Common myeloid progenitor, CD34-positive (primary cell): ENCODE measurements around the gene DUSP9.

Experiments used
- CTCF ChIA-PET: fragments of 350-600 bp; sonication (Branson Sonifier 250); formaldehyde crosslinking; loops from one replicate; lab custom pipeline; 2021; ENCODE audit warnings: antibody characterized with exemption; lab: Charles Lee
- POLR2A ChIA-PET: fragments of 350-600 bp; sonication (Branson Sonifier 250); formaldehyde crosslinking; loops from one replicate; lab custom pipeline; 2021; ENCODE audit warnings: antibody characterized with exemption; lab: Charles Lee
- DNase-seq, 3 donors: peaks; one replicate each; pipeline versions ENCODE4 v3.0.0 to v3.0.0-alpha.2; 2013
- H3K27ac ChIP-seq, 2 experiments: 1 replicate in 1 of 2; 2 replicates in 1 of 2; pipeline ENCODE4 v1.7.0; 2013; ENCODE audit warnings: inconsistent platforms in 2 of 2, low read length in 2 of 2, mild to moderate bottlenecking in 2 of 2, low read depth in 1 of 2, moderate library complexity in 1 of 2; ENCODE audit not compliant: severe bottlenecking in 2 of 2, insufficient read depth in 1 of 2, poor library complexity in 1 of 2
- H3K27me3 ChIP-seq, 5 experiments: replicated peaks in 2 of 5; 1 replicate in 3 of 5; 2 replicates in 2 of 5; pipeline versions ENCODE4 v1.6.1 to v1.7.0; 2013; ENCODE audit warnings: low read length in 4 of 5, mild to moderate bottlenecking in 2 of 5, moderate library complexity in 2 of 5, inconsistent platforms in 1 of 5; ENCODE audit not compliant: insufficient read depth in 5 of 5, control insufficient read depth in 4 of 5
- H3K36me3 ChIP-seq, 4 experiments: 1 replicate in 2 of 4; 2 replicates in 2 of 4; pipeline versions ENCODE4 v1.6.1 to v1.7.0; 2013; ENCODE audit warnings: low read length in 3 of 4, control low read depth in 1 of 4, mild to moderate bottlenecking in 1 of 4; ENCODE audit not compliant: control insufficient read depth in 4 of 4, insufficient read depth in 4 of 4
- H3K4me1 ChIP-seq, 4 experiments: 1 replicate in 3 of 4; 2 replicates in 1 of 4; pipeline versions ENCODE4 v1.6.1 to v1.7.1; 2013; ENCODE audit warnings: low read length in 3 of 4, mild to moderate bottlenecking in 3 of 4, control low read depth in 1 of 4, inconsistent platforms in 1 of 4, moderate library complexity in 1 of 4; ENCODE audit not compliant: control insufficient read depth in 4 of 4, insufficient read depth in 4 of 4; ENCODE audit errors: control extremely low read depth in 1 of 4
- H3K4me3 ChIP-seq, 7 experiments: 1 replicate in 4 of 7; 2 replicates in 3 of 7; pipeline versions ENCODE4 v1.5.1 to v1.7.0; 2013; ENCODE audit warnings: mild to moderate bottlenecking in 7 of 7, low read length in 6 of 7, moderate library complexity in 6 of 7, inconsistent platforms in 2 of 7, low read depth in 2 of 7, control low read depth in 1 of 7; ENCODE audit not compliant: insufficient read depth in 4 of 7, control insufficient read depth in 1 of 7; ENCODE audit errors: extremely low read depth in 1 of 7
- H3K9me3 ChIP-seq, 5 experiments: 1 replicate in 4 of 5; 2 replicates in 1 of 5; pipeline versions ENCODE4 v1.6.1 to v1.7.1; 2013; ENCODE audit warnings: low read length in 4 of 5, mild to moderate bottlenecking in 2 of 5, inconsistent platforms in 1 of 5, low read depth in 1 of 5, moderate library complexity in 1 of 5; ENCODE audit not compliant: control insufficient read depth in 4 of 5, insufficient read depth in 2 of 5; ENCODE audit errors: control extremely low read depth in 1 of 5
- WGBS: methylation state at CpG from one replicate; pipeline ENCODE4 v1.1.5; 2013; ENCODE audit not compliant: insufficient coverage; 5-methylcytosine and 5-hydroxymethylcytosine counted together

The DUSP9 gene

GRCh38 chrX:153631907-153632594, 15.0 kb upstream of the DUSP9 start:
- 95% methylated on average over 15 of the region's 19 CpGs for WGBS
- Histone ChIP-seq H3K36me3 (no peaks in the 10 kb centered on the region), H3K9me3 (peaks cover 0 to 8% (median 2%) of the 10 kb centered on the region in 5 experiments)

GRCh38 chrX:153632595-153632946, 14.4 kb upstream of the DUSP9 start:
- Histone ChIP-seq H3K27me3 (peaks cover 0 to 15% (median 0%) of the 10 kb centered on the region in 5 experiments), H3K4me1 (peaks cover 0 to 7% (median 3%) of the 10 kb centered on the region in 4 experiments), H3K27ac (no peak overlapping the region), H3K4me3 (no peak overlapping the region), H3K36me3 (no peaks in the 10 kb centered on the region), H3K9me3 (peaks cover 0 to 8% (median 2%) of the 10 kb centered on the region in 5 experiments)
- ChIA-PET CTCF (interaction anchor here (1.3 to 3.4 kb wide), 2 partner anchors 8 to 12 kb away, joined by 5 to 18 read pairs; no protein-coding TSS in a partner anchor), POLR2A (no interaction called here)
- 88% methylated on average over 7 of the region's 7 CpGs for WGBS
- DNase-seq, result no peak

More at GRCh38 chrX:153631907-153632594, 15.0 kb upstream of the DUSP9 start:
- Histone ChIP-seq H3K27me3 (peaks cover 0 to 15% (median 0%) of the 10 kb centered on the region in 5 experiments), H3K4me3 (no peak overlapping the region), H3K27ac (no peak overlapping the region), H3K4me1 (peaks cover 0 to 10% (median 4%) of the 10 kb centered on the region in 4 experiments)
- POLR2A ChIA-PET, result no interaction called here
- no peak for DNase-seq
- CTCF ChIA-PET, result interaction anchor here (0.7 to 3.4 kb wide), 6 partner anchors 8 to 30 kb away, joined by 3 to 18 read pairs (median 4); partner anchors contain the start of gene DUSP9

GRCh38 chrX:153633048-153633447, 14.0 kb upstream of the DUSP9 start:
- DNase-seq, result no peak
- Histone ChIP-seq H3K27me3 (peaks cover 0 to 17% (median 0%) of the 10 kb centered on the region in 5 experiments), H3K36me3 (no peaks in the 10 kb centered on the region), H3K9me3 (peaks cover 0 to 8% (median 2%) of the 10 kb centered on the region in 5 experiments), H3K27ac (no peak overlapping the region), H3K4me1 (peaks cover 0 to 2% (median under 1%) of the 10 kb centered on the region in 4 experiments), H3K4me3 (no peak overlapping the region)
- ChIA-PET CTCF (interaction anchor here (1.3 kb wide), 1 partner anchor 11 kb away, joined by 5 read pairs; no protein-coding TSS in a partner anchor), POLR2A (no interaction called here)
- 94% methylated on average over 11 of the region's 14 CpGs for WGBS

DNA sequence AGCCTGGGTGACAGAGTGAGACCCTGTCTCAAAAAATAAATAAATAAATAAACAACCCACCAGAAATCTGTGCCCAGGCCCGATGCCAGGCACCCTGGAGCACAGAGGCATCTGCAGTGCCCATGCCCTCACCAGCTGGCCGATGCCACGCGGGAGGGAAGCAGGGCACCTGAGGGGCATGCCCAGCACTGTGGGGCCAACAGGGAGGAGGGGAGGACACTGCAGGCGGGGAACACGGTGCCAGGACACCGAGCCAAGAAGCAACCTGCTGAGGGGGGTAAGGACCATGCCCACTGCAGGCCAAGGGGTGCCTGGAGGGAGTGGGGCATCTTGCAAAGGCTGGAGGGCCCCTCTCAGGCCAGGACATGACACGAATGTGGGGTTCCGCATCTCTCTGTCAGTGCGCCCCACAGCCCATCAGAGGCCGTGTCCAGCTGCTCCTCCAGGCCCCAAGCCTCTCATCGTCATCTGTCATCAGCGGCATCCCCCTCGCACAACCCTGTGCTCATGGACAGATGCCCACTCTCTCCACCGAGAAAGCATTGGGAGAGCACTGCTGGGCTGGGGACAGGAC, 13.3 kb upstream of the DUSP9 start:
- 96% methylated on average over 14 of the region's 15 CpGs for WGBS
- DNase-seq, result no peak
- H3K36me3 ChIP-seq, result no peaks in the 10 kb centered on the region
- ChIA-PET CTCF (no interaction called here), POLR2A (no interaction called here)
- peaks cover 0 to 20% (median 0%) of the 10 kb centered on the region in 5 experiments for H3K27me3 ChIP-seq
- peaks cover 0 to 8% (median 2%) of the 10 kb centered on the region in 5 experiments for H3K9me3 ChIP-seq
- no peaks in the 10 kb centered on the region for H3K4me1 ChIP-seq
- no peak overlapping the region for H3K27ac ChIP-seq
- no peak overlapping the region for H3K4me3 ChIP-seq

GRCh38 chrX:153634236-153634635, 12.8 kb upstream of the DUSP9 start:
- Histone ChIP-seq H3K36me3 (no peaks in the 10 kb centered on the region), H3K9me3 (peaks cover 0 to 8% (median 2%) of the 10 kb centered on the region in 5 experiments), H3K4me1 (no peaks in the 10 kb centered on the region), H3K27me3 (peaks cover 0 to 25% (median 0%) of the 10 kb centered on the region in 5 experiments), H3K4me3 (no peak overlapping the region), H3K27ac (no peak overlapping the region)
- 100% methylated on average over 1 of the region's 9 CpGs for WGBS
- DNase-seq, result no peak
- ChIA-PET POLR2A (no interaction called here), CTCF (no interaction called here)

- H3K36me3 ChIP-seq, result no peaks in the 10 kb centered on the region
- 93% methylated on average over 14 of the region's 15 CpGs for WGBS
- H3K27ac ChIP-seq, result no peak overlapping the region
- H3K27me3 ChIP-seq, result peaks cover 0 to 31% (median 0%) of the 10 kb centered on the region in 5 experiments
- no peak for DNase-seq
- peaks cover 0 to 8% (median 2%) of the 10 kb centered on the region in 5 experiments for H3K9me3 ChIP-seq
- H3K4me1 ChIP-seq, result no peaks in the 10 kb centered on the region
- ChIA-PET CTCF (interaction anchor here (1.3 to 2.1 kb wide), 3 partner anchors 10 to 30 kb away, joined by 5 to 12 read pairs (median 6); no protein-coding TSS in a partner anchor), POLR2A (no interaction called here)
- no peak overlapping the region for H3K4me3 ChIP-seq
Observed at GRCh38 chrX:153634832-153635231, 12.2 kb upstream of the DUSP9 start.

- Histone ChIP-seq H3K27ac (no peak overlapping the region), H3K4me3 (no peak overlapping the region), H3K36me3 (no peaks in the 10 kb centered on the region), H3K9me3 (peaks cover 0 to 8% (median 2%) of the 10 kb centered on the region in 5 experiments), H3K27me3 (peaks cover 0 to 36% (median 0%) of the 10 kb centered on the region in 5 experiments), H3K4me1 (no peaks in the 10 kb centered on the region)
- POLR2A ChIA-PET, result no interaction called here
- 95% methylated on average over 5 of the region's 6 CpGs for WGBS
- DNase-seq, result no peak
- CTCF ChIA-PET, result interaction anchor here (1.0 to 2.1 kb wide), 4 partner anchors 10 to 35 kb away, joined by 3 to 12 read pairs (median 6); no protein-coding TSS in a partner anchor
Observed at GRCh38 chrX:153635388-153635787, 11.6 kb upstream of the DUSP9 start.
